HL-60 (cell line): ENCODE results near the gene MAML1.

Source experiments
- CTCF ChIP-seq: IDR thresholded peaks from one replicate; pipeline ENCODE4 v1.5.1; 2011; ENCODE audit warnings: low read length, control low read depth, inconsistent platforms; ENCODE audit not compliant: insufficient read depth
- POLR2AphosphoS5 ChIP-seq: IDR thresholded peaks from 2 replicates; pipeline ENCODE4 v1.6.1; 2012; ENCODE audit warnings: low read depth

- TF ChIP-seq CTCF (no peak), POLR2AphosphoS5 (no peak)
These were observed 69.7 kb downstream of the MAML1 start for GRCh38 chr5:179802207-179802883.
